K562 (cell line): ENCODE measurements around the gene DUSP10. TPM values are rescaled to one million over a fixed set of nuclear protein-coding genes. Genes with fewer than 3 reads are reported as not detected.

Source experiments
- CXXC5 ChIP-seq: fragments of 250-450 bp; sonication (Bioruptor Pico); IDR thresholded peaks from 2 replicates; pipeline ENCODE4 v1.8.0; 2022; ENCODE audit warnings: inconsistent platforms, mild to moderate bottlenecking, moderate library complexity
- MTF1 ChIP-seq: fragments of 250-450 bp; sonication (Bioruptor Pico); IDR thresholded peaks from 2 replicates; pipeline ENCODE4 v1.9.0; 2021; ENCODE audit warnings: moderate library complexity, mild to moderate bottlenecking, inconsistent platforms, borderline replicate concordance
- PRPF4 ChIP-seq: fragments of 200-400 bp; formaldehyde crosslinking; IDR thresholded peaks from one replicate; pipeline ENCODE4 v1.6.1; 2017; ENCODE audit warnings: low read length, low read depth, mild to moderate bottlenecking; ENCODE audit not compliant: insufficient read depth, poor library complexity, severe bottlenecking
- SRSF3 ChIP-seq: fragments of 200-400 bp; formaldehyde crosslinking; IDR thresholded peaks from 2 replicates; pipeline ENCODE4 v1.6.1; 2016; ENCODE audit warnings: mild to moderate bottlenecking, low read length, moderate library complexity; ENCODE audit not compliant: insufficient read depth
- XRCC5 ChIP-seq: fragments of 200-400 bp; formaldehyde crosslinking; IDR thresholded peaks from 2 replicates; pipeline ENCODE4 v1.6.1; 2017; ENCODE audit warnings: low read depth, mild to moderate bottlenecking, low read length
- ZNF239 ChIP-seq: fragments of 250-450 bp; sonication (Bioruptor Pico); IDR thresholded peaks from 2 replicates; pipeline ENCODE4 v1.4.0; 2020; ENCODE audit warnings: mild to moderate bottlenecking
- ZNF311 ChIP-seq: fragments of 250-450 bp; sonication (Bioruptor Pico); IDR thresholded peaks from 2 replicates; pipeline ENCODE4 v1.4.0; 2020; ENCODE audit warnings: mild to moderate bottlenecking, moderate library complexity
- ZNF41 ChIP-seq: fragments of 250-450 bp; sonication (Bioruptor Pico); conservative IDR thresholded peaks from 2 replicates; pipeline ENCODE4 v1.4.0; 2020; ENCODE audit warnings: mild to moderate bottlenecking
- ZNF584 ChIP-seq: fragments of 200-800 bp; sonication (Bioruptor generic); IDR thresholded peaks from 2 replicates; pipeline ENCODE4 v1.6.1; 2016; ENCODE audit warnings: low read depth, mild to moderate bottlenecking, missing genetic modification characterization, missing compliant biosample characterization
- polyA plus RNA-seq, 8 experiments: library from polyadenylated mRNA; depleted of rRNA in 4 of 8; stranded (reverse) in 5 of 8; unstranded in 3 of 8; fragments of >200 nt; fragmentation: Nextera tagmentation in 2 of 8; fragmentation: Illumina TruSeq in 1 of 8; extraction: Ambion mirVana in 2 of 8; extraction: Trizol in 1 of 8; gene quantifications; 2 replicates each; pipeline versions ENCODE4 v1.2.1 to v1.2.3, GENCODE V29; 2011 to 2014; ENCODE audit warnings: inconsistent platforms in 1 of 8, missing spikeins in 1 of 8
- total RNA-seq, 7 experiments: library from RNA; depleted of rRNA in 6 of 7; stranded (reverse); fragments of >200 nt in 6 of 7; fragmentation: Illumina TruSeq in 2 of 7; extraction: Trizol in 2 of 7; gene quantifications; 2 replicates each; pipeline versions ENCODE4 v1.2.1 to v1.2.3, GENCODE V29; 2011 to 2021; ENCODE audit warnings: low replicate concordance in 1 of 7
- TF ChIP-seq, protein P1 (sequence below), 3 experiments: fragments of 200-800 bp in 1 of 3; fragments of 250-450 bp in 1 of 3; fragments of 450-650 bp in 1 of 3; sonication (Bioruptor Pico) in 1 of 3; sonication (Bioruptor generic) in 1 of 3; formaldehyde crosslinking in 1 of 3; IDR thresholded peaks; 2 replicates each; pipeline versions ENCODE4 v1.6.1 to v1.8.0; 2016 to 2022; ENCODE audit warnings: mild to moderate bottlenecking in 2 of 3, missing genetic modification characterization in 2 of 3, missing compliant biosample characterization in 1 of 3, moderate library complexity in 1 of 3

The DUSP10 gene
- total and polyA plus RNA-seq, 9 of the 15 experiments (the other 6 are each of a cell fraction or from before 2014, with no cell fraction given), result 1.7 to 8.3 (median 6.1) TPM

DNA sequence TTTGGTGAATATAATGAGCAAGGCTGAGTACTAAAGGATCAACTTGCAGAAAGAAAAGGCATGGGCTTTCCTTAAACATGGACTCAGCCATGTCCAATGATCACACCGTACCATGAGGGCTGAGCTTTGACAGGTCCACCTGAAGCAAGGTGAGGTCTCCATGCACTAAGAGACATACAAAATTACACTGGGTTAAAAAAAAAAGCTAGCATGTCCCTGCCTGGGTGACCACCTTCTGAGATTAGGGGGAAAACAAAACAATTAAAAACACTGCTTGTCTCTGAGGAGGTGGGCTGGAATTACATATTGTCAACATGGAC is 22.7 kb downstream of the DUSP10 start (continued):
- TF ChIP-seq, protein P1, sequence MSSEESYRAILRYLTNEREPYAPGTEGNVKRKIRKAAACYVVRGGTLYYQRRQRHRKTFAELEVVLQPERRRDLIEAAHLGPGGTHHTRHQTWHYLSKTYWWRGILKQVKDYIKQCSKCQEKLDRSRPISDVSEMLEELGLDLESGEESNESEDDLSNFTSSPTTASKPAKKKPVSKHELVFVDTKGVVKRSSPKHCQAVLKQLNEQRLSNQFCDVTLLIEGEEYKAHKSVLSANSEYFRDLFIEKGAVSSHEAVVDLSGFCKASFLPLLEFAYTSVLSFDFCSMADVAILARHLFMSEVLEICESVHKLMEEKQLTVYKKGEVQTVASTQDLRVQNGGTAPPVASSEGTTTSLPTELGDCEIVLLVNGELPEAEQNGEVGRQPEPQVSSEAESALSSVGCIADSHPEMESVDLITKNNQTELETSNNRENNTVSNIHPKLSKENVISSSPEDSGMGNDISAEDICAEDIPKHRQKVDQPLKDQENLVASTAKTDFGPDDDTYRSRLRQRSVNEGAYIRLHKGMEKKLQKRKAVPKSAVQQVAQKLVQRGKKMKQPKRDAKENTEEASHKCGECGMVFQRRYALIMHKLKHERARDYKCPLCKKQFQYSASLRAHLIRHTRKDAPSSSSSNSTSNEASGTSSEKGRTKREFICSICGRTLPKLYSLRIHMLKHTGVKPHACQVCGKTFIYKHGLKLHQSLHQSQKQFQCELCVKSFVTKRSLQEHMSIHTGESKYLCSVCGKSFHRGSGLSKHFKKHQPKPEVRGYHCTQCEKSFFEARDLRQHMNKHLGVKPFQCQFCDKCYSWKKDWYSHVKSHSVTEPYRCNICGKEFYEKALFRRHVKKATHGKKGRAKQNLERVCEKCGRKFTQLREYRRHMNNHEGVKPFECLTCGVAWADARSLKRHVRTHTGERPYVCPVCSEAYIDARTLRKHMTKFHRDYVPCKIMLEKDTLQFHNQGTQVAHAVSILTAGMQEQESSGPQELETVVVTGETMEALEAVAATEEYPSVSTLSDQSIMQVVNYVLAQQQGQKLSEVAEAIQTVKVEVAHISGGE (CRISPR knock-in tag; IDR thresholded peaks at IDR 0.05), result no peak
- TF ChIP-seq MTF1 (CRISPR knock-in tag) (no peak), ZNF311 (peak; percentile 64; the same call in 1 of the 2 replicates), XRCC5 (no peak), PRPF4 (no peak), SRSF3 (no peak), CXXC5 (CRISPR knock-in tag) (peak; percentile 43; the same call in 1 of the 2 replicates), ZNF584 (CRISPR knock-in tag) (no peak; the same call in 1 of the 2 replicates), ZNF41 (0 out of 2 replicates have a peak, but pooled peaks have one; percentile 23), ZNF239 (CRISPR knock-in tag) (no peak)
